Hepatocyte (in vitro differentiated cells): ENCODE measurements around the gene C20orf141. TPM values are rescaled to one million over a fixed set of nuclear protein-coding genes. Genes with fewer than 3 reads are reported as not detected.

Source experiments
- DNase-seq: peaks from one replicate; pipeline ENCODE4 v3.0.0-alpha.2; 2016; ENCODE audit warnings: low spot score
- H2AFZ ChIP-seq: fragments of 200-600 bp; sonication (generic); 2 replicates; pipeline ENCODE4 v1.6.0; 2016; ENCODE audit warnings: antibody characterized with exemption, mild to moderate bottlenecking
- H3K27ac ChIP-seq: fragments of 200-600 bp; sonication (generic); 2 replicates; pipeline ENCODE4 v1.5.1; 2016; ENCODE audit warnings: mild to moderate bottlenecking
- H3K27me3 ChIP-seq: fragments of 200-600 bp; sonication (generic); 2 replicates; pipeline ENCODE4 v1.6.1; 2016
- H3K36me3 ChIP-seq: fragments of 200-600 bp; sonication (generic); replicated peaks from 2 replicates; pipeline ENCODE4 v1.5.1; 2016; ENCODE audit warnings: low read depth; ENCODE audit not compliant: insufficient read depth
- H3K4me1 ChIP-seq: fragments of 200-600 bp; sonication (generic); 2 replicates; pipeline ENCODE4 v1.5.1; 2016; ENCODE audit warnings: mild to moderate bottlenecking, moderate library complexity; ENCODE audit not compliant: insufficient read depth
- H3K4me2 ChIP-seq: fragments of 200-600 bp; sonication (generic); 2 replicates; pipeline ENCODE4 v1.6.0; 2016
- H3K4me3 ChIP-seq: fragments of 200-600 bp; sonication (generic); 2 replicates; pipeline ENCODE4 v1.5.1; 2016; ENCODE audit warnings: mild to moderate bottlenecking
- H3K79me2 ChIP-seq: fragments of 200-600 bp; sonication (generic); 2 replicates; pipeline ENCODE4 v1.6.0; 2017; ENCODE audit warnings: mild to moderate bottlenecking
- H3K9me2 ChIP-seq: fragments of 200-600 bp; sonication (generic); replicated peaks from 2 replicates; pipeline ENCODE4 v1.6.0; 2017; ENCODE audit warnings: mild to moderate bottlenecking; ENCODE audit not compliant: insufficient read depth
- H3K9me3 ChIP-seq: fragments of 200-600 bp; sonication (generic); 2 replicates; pipeline ENCODE4 v1.5.1; 2016; ENCODE audit warnings: low read depth, mild to moderate bottlenecking
- H4K20me1 ChIP-seq: fragments of 200-600 bp; sonication (generic); 2 replicates; pipeline ENCODE4 v1.6.0; 2016; ENCODE audit warnings: mild to moderate bottlenecking; ENCODE audit not compliant: insufficient read depth, poor library complexity, severe bottlenecking
- CTCF ChIP-seq: fragments of 200-600 bp; sonication (generic); IDR thresholded peaks from 2 replicates; pipeline ENCODE4 v1.5.1; 2016; ENCODE audit warnings: antibody characterized with exemption, mild to moderate bottlenecking; ENCODE audit not compliant: poor library complexity
- EZH2 ChIP-seq: fragments of 200-600 bp; sonication (generic); IDR thresholded peaks from 2 replicates; pipeline ENCODE4 v1.6.1; 2016; ENCODE audit warnings: antibody characterized with exemption, mild to moderate bottlenecking, borderline replicate concordance
- EZH2phosphoT487 ChIP-seq: fragments of 200-600 bp; sonication (generic); IDR thresholded peaks from one replicate; pipeline ENCODE4 v1.6.1; 2018; ENCODE audit warnings: antibody characterized with exemption, mild to moderate bottlenecking, low read depth, moderate library complexity; ENCODE audit not compliant: unreplicated experiment, severe bottlenecking
- WGBS: methylation state at CpG from one replicate; pipeline ENCODE4 v1.1.6; 2016; ENCODE audit warnings: low lambda C conversion rate; ENCODE audit errors: missing lambda C conversion rate; 5-methylcytosine and 5-hydroxymethylcytosine counted together
- polyA plus RNA-seq: library from polyadenylated mRNA; unstranded; fragments of >200 nt; fragmentation: Nextera tagmentation; extraction: Ambion mirVana; gene quantifications from 2 replicates; pipeline ENCODE4 v1.2.1, GENCODE V29; 2016
- total RNA-seq: library from RNA; depleted of rRNA; stranded (reverse); fragments of >200 nt; gene quantifications from 2 replicates; pipeline ENCODE4 v1.2.3, GENCODE V29; 2014

C20orf141 gene
- total and polyA plus RNA-seq, 2 experiments from 2014 or later = not detected

GRCh38 chr20:2799688-2800520 lies 14.9 kb upstream of the C20orf141 start:
- DNase-seq = peak; percentile 28
- 7% methylated on average over 30 of the region's 61 CpGs for WGBS

GRCh38 chr20:2800521-2801285 lies 14.1 kb upstream of the C20orf141 start, which contains the start of gene CPXM1:
Gene CPXM1, minus strand, starts transcription at chr20:2800627. Its CDS starts 55 bp downstream, at chr20:2800572.
- H3K36me3 ChIP-seq = no peaks in the 10 kb centered on the region
- peak; percentile 55 for DNase-seq
- peak within 1 kb of the TSS; percentile 89 for H3K27ac ChIP-seq
- H3K27me3 ChIP-seq = peaks cover 60% of the 10 kb centered on the region
- H2AFZ ChIP-seq = peak within 1 kb of the TSS; percentile 94
- no peaks in the 10 kb centered on the region for H4K20me1 ChIP-seq
- H3K9me2 ChIP-seq = no peaks in the 10 kb centered on the region
- H3K4me1 ChIP-seq = peaks cover 3% of the 10 kb centered on the region
- 2% methylated on average over 22 of the region's 52 CpGs for WGBS
- H3K9me3 ChIP-seq = no peaks in the 10 kb centered on the region
- no peaks in the 10 kb centered on the region for H3K79me2 ChIP-seq
- TF ChIP-seq EZH2 (no peak), CTCF (no peak), EZH2phosphoT487 (no peak)
- H3K4me2 ChIP-seq = peak within 1 kb of the TSS; percentile 81
- H3K4me3 ChIP-seq = peak within 1 kb of the TSS; percentile 55

More at GRCh38 chr20:2799688-2800520, 14.9 kb upstream of the C20orf141 start:
- H3K27me3 ChIP-seq = peaks cover 52% of the 10 kb centered on the region
- no peaks in the 10 kb centered on the region for H3K9me2 ChIP-seq
- TF ChIP-seq EZH2phosphoT487 = no peak
- no peak for TF ChIP-seq EZH2
- TF ChIP-seq CTCF = no peak
- no peaks in the 10 kb centered on the region for H3K36me3 ChIP-seq
- H3K4me3 ChIP-seq = peak overlapping the region; percentile 55
- H2AFZ ChIP-seq = peak overlapping the region; percentile 94
- peak overlapping the region; percentile 81 for H3K4me2 ChIP-seq
- H4K20me1 ChIP-seq = no peaks in the 10 kb centered on the region
- peaks cover 3% of the 10 kb centered on the region for H3K4me1 ChIP-seq
- H3K79me2 ChIP-seq = no peaks in the 10 kb centered on the region
- peak overlapping the region; percentile 89 for H3K27ac ChIP-seq
- no peaks in the 10 kb centered on the region for H3K9me3 ChIP-seq

GRCh38 chr20:2801286-2801728 lies 13.5 kb upstream of the C20orf141 start:
- DNase-seq = no peak
- no peak overlapping the region for H3K4me3 ChIP-seq
- H3K4me1 ChIP-seq = peaks cover 3% of the 10 kb centered on the region
- no peaks in the 10 kb centered on the region for H3K9me3 ChIP-seq
- no peaks in the 10 kb centered on the region for H3K9me2 ChIP-seq
- 13% methylated on average over 13 of the region's 13 CpGs for WGBS
- H4K20me1 ChIP-seq = no peaks in the 10 kb centered on the region
- peak overlapping the region; percentile 94 for H2AFZ ChIP-seq
- no peaks in the 10 kb centered on the region for H3K79me2 ChIP-seq
- H3K4me2 ChIP-seq = peak overlapping the region; percentile 81
- H3K36me3 ChIP-seq = no peaks in the 10 kb centered on the region
- TF ChIP-seq CTCF = no peak
- no peak for TF ChIP-seq EZH2phosphoT487
- no peak for TF ChIP-seq EZH2
- H3K27ac ChIP-seq = peak overlapping the region; percentile 89
- peaks cover 66% of the 10 kb centered on the region for H3K27me3 ChIP-seq
